Activated naive CD8-positive, alpha-beta T cell (primary cell): ENCODE measurements around the gene FAH.

Source experiments
- H3K27ac Mint-ChIP-seq: one replicate; pipeline ENCODE4 v1.8.0; 2021; ENCODE audit warnings: mixed read lengths
- H3K27me3 Mint-ChIP-seq: one replicate; pipeline ENCODE4 v1.8.0; 2021; ENCODE audit warnings: mixed read lengths
- H3K36me3 Mint-ChIP-seq: one replicate; pipeline ENCODE4 v1.8.0; 2021; ENCODE audit warnings: mixed read lengths
- H3K4me1 Mint-ChIP-seq: one replicate; pipeline ENCODE4 v1.8.0; 2021; ENCODE audit warnings: low read depth, mixed read lengths
- H3K4me3 Mint-ChIP-seq: one replicate; pipeline ENCODE4 v1.8.0; 2021; ENCODE audit warnings: mild to moderate bottlenecking, mixed read lengths
- H3K9me3 Mint-ChIP-seq: one replicate; pipeline ENCODE4 v1.8.0; 2021; ENCODE audit warnings: low read depth, mixed read lengths

The FAH gene

GRCh38 chr15:80188251-80188650 is 35.5 kb downstream of the FAH start:
- Mint-ChIP-seq H3K4me1 (no peaks in the 10 kb centered on the region), H3K27ac (no peak overlapping the region), H3K4me3 (no peak overlapping the region), H3K36me3 (peaks cover 16% of the 10 kb centered on the region), H3K9me3 (no peaks in the 10 kb centered on the region), H3K27me3 (no peaks in the 10 kb centered on the region)

GRCh38 chr15:80191198-80191597 is 38.4 kb downstream of the FAH start:
- H3K27me3 Mint-ChIP-seq = no peaks in the 10 kb centered on the region
- H3K27ac Mint-ChIP-seq = no peak overlapping the region
- H3K36me3 Mint-ChIP-seq = peaks cover 9% of the 10 kb centered on the region
- no peaks in the 10 kb centered on the region for H3K9me3 Mint-ChIP-seq
- no peaks in the 10 kb centered on the region for H3K4me1 Mint-ChIP-seq
- H3K4me3 Mint-ChIP-seq = no peak overlapping the region

- no peak overlapping the region for H3K27ac Mint-ChIP-seq
- no peaks in the 10 kb centered on the region for H3K9me3 Mint-ChIP-seq
- peaks cover 5% of the 10 kb centered on the region for H3K36me3 Mint-ChIP-seq
- H3K27me3 Mint-ChIP-seq = no peaks in the 10 kb centered on the region
- no peak overlapping the region for H3K4me3 Mint-ChIP-seq
- no peaks in the 10 kb centered on the region for H3K4me1 Mint-ChIP-seq
These were observed 39.2 kb downstream of the FAH start for GRCh38 chr15:80191897-80192595.

- Mint-ChIP-seq H3K27ac (no peak overlapping the region), H3K36me3 (no peaks in the 10 kb centered on the region), H3K9me3 (no peaks in the 10 kb centered on the region), H3K4me1 (no peaks in the 10 kb centered on the region), H3K4me3 (no peak overlapping the region), H3K27me3 (peaks cover 2% of the 10 kb centered on the region)
These were observed 41.4 kb downstream of the FAH start for GRCh38 chr15:80194186-80194585.

- H3K27ac Mint-ChIP-seq = no peak overlapping the region
- H3K36me3 Mint-ChIP-seq = no peaks in the 10 kb centered on the region
- H3K4me3 Mint-ChIP-seq = no peak overlapping the region
- H3K4me1 Mint-ChIP-seq = no peaks in the 10 kb centered on the region
- no peaks in the 10 kb centered on the region for H3K9me3 Mint-ChIP-seq
- peaks cover 2% of the 10 kb centered on the region for H3K27me3 Mint-ChIP-seq
These were observed 42.1 kb downstream of the FAH start for GRCh38 chr15:80194914-80195313.

GRCh38 chr15:80199366-80199765 is 46.6 kb downstream of the FAH start:
- Mint-ChIP-seq H3K4me3 (no peak overlapping the region), H3K4me1 (no peaks in the 10 kb centered on the region)

GRCh38 chr15:80199869-80200268 is 47.1 kb downstream of the FAH start:
- no peak overlapping the region for H3K4me3 Mint-ChIP-seq
- no peak overlapping the region for H3K27ac Mint-ChIP-seq
- no peaks in the 10 kb centered on the region for H3K36me3 Mint-ChIP-seq
- H3K9me3 Mint-ChIP-seq = no peaks in the 10 kb centered on the region
- H3K27me3 Mint-ChIP-seq = peaks cover 9% of the 10 kb centered on the region
- no peaks in the 10 kb centered on the region for H3K4me1 Mint-ChIP-seq

More at GRCh38 chr15:80199366-80199765, 46.6 kb downstream of the FAH start:
- peaks cover 9% of the 10 kb centered on the region for H3K27me3 Mint-ChIP-seq
- no peak overlapping the region for H3K27ac Mint-ChIP-seq
- H3K36me3 Mint-ChIP-seq = no peaks in the 10 kb centered on the region
- no peaks in the 10 kb centered on the region for H3K9me3 Mint-ChIP-seq

- no peak overlapping the region for H3K4me3 Mint-ChIP-seq
- H3K4me1 Mint-ChIP-seq = no peaks in the 10 kb centered on the region
- no peaks in the 10 kb centered on the region for H3K36me3 Mint-ChIP-seq
- H3K27ac Mint-ChIP-seq = no peak overlapping the region
- H3K27me3 Mint-ChIP-seq = peaks cover 10% of the 10 kb centered on the region
- no peaks in the 10 kb centered on the region for H3K9me3 Mint-ChIP-seq
These were observed 48.6 kb downstream of the FAH start for GRCh38 chr15:80201256-80202015.

GRCh38 chr15:80202016-80202315 is 49.2 kb downstream of the FAH start:
- peaks cover 10% of the 10 kb centered on the region for H3K27me3 Mint-ChIP-seq
- no peak overlapping the region for H3K4me3 Mint-ChIP-seq
- no peaks in the 10 kb centered on the region for H3K36me3 Mint-ChIP-seq
- H3K4me1 Mint-ChIP-seq = no peaks in the 10 kb centered on the region
- H3K9me3 Mint-ChIP-seq = no peaks in the 10 kb centered on the region
- no peak overlapping the region for H3K27ac Mint-ChIP-seq

- Mint-ChIP-seq H3K4me1 (no peaks in the 10 kb centered on the region), H3K4me3 (no peak overlapping the region), H3K9me3 (no peaks in the 10 kb centered on the region), H3K36me3 (no peaks in the 10 kb centered on the region), H3K27me3 (peaks cover 14% of the 10 kb centered on the region), H3K27ac (no peak overlapping the region)
These were observed 50.0 kb downstream of the FAH start for GRCh38 chr15:80202641-80203360.

- Mint-ChIP-seq H3K27ac (no peak overlapping the region), H3K9me3 (no peaks in the 10 kb centered on the region), H3K27me3 (peaks cover 17% of the 10 kb centered on the region), H3K36me3 (no peaks in the 10 kb centered on the region), H3K4me1 (no peaks in the 10 kb centered on the region), H3K4me3 (no peak overlapping the region)
These were observed 50.6 kb downstream of the FAH start for GRCh38 chr15:80203361-80203885.

GRCh38 chr15:80204231-80204630 is 51.4 kb downstream of the FAH start:
- no peaks in the 10 kb centered on the region for H3K9me3 Mint-ChIP-seq
- no peak overlapping the region for H3K4me3 Mint-ChIP-seq
- H3K27me3 Mint-ChIP-seq = peaks cover 17% of the 10 kb centered on the region
- no peaks in the 10 kb centered on the region for H3K36me3 Mint-ChIP-seq
- H3K4me1 Mint-ChIP-seq = no peaks in the 10 kb centered on the region
- no peak overlapping the region for H3K27ac Mint-ChIP-seq

GRCh38 chr15:80207887-80208286 is 55.1 kb downstream of the FAH start:
- Mint-ChIP-seq H3K4me3 (no peak overlapping the region), H3K27me3 (peaks cover 15% of the 10 kb centered on the region), H3K36me3 (no peaks in the 10 kb centered on the region), H3K27ac (no peak overlapping the region), H3K4me1 (no peaks in the 10 kb centered on the region), H3K9me3 (no peaks in the 10 kb centered on the region)

GRCh38 chr15:80208758-80209734 is 56.2 kb downstream of the FAH start:
- no peaks in the 10 kb centered on the region for H3K4me1 Mint-ChIP-seq
- H3K36me3 Mint-ChIP-seq = no peaks in the 10 kb centered on the region
- H3K27ac Mint-ChIP-seq = no peak overlapping the region
- H3K4me3 Mint-ChIP-seq = no peak overlapping the region
- no peaks in the 10 kb centered on the region for H3K9me3 Mint-ChIP-seq
- peaks cover 20% of the 10 kb centered on the region for H3K27me3 Mint-ChIP-seq
